GM19328 (cell line): ENCODE measurements around the gene RGS11.

ENCODE experiments used
- ATAC-seq: cut with Tn5 transposase; IDR thresholded peaks from one replicate; pipeline ENCODE4 v1.9.1; 2021; ENCODE audit warnings: mild to moderate bottlenecking, moderate library complexity; ENCODE audit not compliant: unreplicated experiment

Gene RGS11

DNA sequence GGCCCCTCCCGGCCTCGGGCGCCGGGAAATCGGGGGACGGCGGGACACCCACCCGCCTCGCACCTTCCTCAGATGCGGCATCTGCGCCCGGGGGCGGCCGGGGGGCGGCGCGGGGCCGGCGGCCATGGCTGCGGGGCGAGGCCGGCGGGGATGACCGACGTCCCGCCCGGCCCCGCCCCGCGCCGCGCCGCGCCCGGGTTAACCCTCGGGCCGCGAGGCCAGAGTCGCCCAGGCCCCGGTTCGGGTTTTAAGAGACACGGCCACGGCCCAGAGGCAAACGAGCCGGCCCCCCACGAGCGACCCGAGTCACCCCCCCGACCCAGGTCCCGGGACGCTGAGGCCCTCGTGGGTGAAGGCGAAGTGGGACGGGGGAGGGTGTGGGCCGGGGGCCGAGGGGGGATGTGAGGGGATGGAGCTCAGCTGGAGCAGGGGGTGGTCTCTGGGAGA, at the start of gene RGS11:
RGS11 (minus strand) TSS at position 159 of the 447 bp plus-strand sequence; CDS start at position 126, 33 bp downstream.
- no peak for ATAC-seq

DNA sequence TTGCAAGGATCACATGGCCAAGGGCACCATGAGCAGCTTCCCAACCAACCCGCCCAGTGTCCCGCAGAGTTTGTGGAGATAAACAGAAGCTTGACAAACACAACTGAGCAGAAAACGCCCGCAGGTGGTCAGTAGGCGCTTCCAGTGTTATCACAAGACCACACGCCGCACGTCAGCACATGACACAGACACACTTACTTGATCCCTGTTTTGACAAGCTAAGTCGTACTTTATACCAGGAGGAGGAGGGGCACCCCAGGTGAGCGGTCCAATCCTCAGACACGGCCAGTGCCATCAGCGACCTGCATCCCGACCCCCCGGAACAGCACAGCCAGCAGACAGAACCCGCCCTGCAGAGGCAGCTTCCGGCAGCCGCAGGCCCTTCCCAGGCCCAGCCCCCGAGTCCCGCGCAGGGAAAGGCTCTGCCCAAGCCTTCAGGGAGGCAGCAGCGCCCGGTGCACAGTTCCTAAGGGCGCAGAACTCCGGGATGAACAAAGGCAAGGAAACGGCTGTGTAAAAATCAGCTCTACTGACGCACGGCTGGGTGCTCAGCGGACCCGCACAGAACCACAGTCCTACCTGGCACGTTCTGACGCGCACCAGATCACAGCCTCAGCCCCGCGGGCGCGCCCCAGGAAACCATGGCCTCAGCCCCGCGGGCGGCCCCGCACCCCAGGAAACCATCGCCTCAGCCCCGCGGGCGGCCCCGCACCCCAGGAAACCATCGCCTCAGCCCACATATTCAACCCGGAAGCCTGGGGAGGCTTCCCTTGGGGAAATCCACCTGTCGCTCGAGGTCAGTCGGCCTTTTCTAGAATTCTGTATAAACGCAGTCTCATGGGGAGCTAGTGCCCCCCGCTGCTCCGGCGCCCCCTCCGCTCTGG, 48.9 kb upstream of the RGS11 start:
- peak; percentile 50 for ATAC-seq

DNA sequence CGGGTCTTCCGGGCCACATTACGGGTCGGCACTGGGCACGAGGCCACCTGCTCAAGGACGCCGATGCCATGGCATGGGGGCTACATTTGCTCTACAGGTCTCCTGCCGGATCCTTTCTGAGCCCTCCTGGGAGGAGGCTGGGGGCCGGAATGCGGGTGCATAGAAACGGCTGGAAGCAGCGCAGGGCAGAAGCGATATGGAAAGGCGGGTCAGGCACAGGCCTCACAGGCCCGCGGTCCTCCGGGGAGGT, 48.4 kb upstream of the RGS11 start:
- ATAC-seq: no peak

DNA sequence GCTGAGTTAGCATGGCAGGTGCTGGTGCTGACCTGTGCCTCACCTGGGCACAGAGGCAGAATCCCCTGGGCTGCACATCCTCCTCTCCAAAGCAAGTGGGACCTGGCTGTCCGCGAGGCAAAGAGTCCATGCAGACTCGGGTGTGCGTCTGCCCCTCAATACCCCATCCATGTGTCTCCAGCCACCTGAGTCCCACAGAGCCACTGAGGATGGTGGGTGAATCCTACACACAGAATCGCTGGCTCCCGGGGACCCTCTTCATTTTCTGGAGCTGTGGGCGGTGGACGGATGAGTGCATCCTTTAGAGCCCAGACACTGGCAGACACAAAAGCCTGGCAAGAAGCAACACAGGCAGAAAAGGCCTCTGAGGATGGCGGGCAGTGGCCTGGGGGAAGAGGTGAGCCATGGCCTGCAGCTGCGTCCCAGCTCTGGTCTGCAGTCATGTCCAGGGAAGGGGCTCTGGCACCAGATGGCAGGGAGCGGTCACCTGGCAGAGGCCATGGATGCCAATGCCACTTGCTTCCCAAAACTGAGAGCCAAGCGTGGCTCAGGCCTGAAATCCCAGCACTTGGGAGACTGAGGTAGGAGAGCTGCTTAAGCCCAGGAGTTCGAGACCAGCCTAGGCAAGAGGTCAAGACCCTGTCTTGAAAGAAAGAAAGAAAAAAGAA, 46.9 kb upstream of the RGS11 start:
- ATAC-seq: no peak

DNA sequence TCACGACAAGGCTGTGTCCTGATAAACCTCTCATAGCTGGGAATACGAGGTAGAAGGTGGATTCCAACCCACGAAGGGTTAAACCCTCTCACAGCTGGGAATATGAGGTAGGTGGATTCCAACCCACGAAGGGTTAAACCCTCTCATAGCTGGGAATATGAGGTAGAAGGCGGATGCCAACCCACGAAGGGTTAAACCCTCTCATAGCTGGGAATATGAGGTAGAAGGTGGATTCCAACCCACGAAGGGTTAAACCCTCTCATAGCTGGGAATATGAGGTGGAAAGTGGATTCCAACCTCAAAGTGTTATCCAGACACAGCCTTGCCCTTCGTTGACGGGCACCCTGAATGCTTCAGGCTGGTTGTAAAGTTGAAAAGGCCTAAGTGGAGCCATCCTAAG, 45.8 kb upstream of the RGS11 start:
- ATAC-seq: no peak

DNA sequence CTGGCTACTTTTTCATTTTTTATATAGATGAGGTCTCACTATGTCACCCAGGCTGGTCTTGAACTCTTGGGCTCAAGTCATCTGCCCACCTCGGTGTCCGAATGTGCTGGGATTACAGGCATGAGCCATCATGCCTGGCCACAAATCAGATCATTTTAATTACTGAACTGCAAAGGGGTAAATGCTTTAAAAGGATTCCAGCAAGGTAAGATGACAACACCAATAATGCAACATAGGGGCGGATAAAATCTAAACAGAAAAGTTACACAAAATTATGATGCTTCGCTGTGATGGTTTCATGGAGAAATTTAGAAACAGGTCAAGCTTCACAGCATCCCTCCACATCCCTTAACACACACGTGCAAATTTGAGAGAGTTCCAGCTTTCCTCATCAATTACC, 44.5 kb upstream of the RGS11 start:
- no peak for ATAC-seq

DNA sequence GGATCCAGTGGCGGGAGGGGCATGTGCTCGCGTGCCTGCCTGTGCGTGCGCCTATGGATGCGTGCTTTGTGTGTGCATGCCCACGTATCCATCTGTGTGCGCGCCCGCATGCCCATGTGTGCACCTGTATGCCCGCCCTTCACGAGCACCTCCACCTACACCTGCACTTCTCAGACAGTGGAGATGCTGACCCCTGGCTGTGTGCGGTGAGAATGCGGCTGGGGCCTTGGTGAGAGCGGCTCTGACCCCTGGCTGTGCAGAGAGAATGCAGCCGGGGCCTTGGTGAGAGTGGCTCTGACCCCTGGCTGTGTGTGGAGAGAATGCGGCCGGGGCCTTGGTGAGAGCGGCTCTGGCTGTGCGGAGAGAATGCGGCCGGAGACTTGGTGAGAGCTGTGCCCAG, 42.9 kb upstream of the RGS11 start:
- ATAC-seq: no peak

DNA sequence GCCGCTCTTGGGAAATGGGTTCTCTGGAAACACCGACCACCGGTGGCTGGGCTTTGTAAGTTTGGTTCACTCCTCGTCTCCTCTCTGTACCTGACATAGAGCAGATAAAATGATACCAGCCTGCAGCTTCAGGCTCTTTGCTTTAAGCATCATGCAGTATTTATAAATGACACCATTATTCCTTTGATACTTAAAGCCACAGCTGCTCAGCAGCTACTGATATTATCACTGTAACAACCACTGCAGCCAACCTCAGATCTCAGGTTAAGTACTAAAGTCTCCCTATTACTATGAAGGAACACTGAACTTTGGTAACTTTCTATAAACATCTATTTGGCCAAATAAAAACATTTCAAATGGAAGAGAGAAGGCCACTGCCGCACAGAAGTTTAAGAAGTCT, 41.8 kb upstream of the RGS11 start:
- no peak for ATAC-seq

DNA sequence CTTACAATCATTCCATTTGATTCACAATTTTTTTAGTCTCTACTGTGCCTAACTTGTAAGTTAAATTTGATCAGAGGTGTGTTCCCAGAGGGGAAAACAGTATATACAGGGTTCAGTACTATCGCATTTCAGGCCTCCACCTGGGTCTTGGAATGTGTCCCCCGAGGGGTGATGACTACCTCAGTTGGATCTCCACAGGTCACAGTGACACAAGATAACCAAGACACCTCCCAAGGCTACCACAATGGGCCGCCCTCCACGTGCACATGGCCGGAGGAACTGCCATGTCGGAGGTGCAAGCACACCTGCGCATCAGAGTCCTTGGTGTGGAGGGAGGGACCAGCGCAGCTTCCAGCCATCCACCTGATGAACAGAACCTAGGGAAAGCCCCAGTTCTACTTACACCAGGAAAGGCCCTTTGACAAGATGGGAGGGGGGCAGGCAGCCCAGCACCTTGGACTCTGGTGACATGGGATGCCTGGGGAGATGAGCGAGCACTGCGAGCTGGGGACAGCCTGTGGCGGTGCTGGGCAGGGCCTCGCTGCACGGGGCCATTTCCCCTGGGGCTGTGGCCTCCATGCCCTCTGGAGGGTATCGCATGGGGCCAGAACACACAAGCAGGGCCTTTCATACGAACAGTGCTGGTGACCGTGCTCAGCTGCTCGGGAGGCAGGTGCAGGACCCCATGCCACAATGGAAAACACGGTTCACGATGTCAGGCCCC, 41.2 kb upstream of the RGS11 start:
- no peak for ATAC-seq

DNA sequence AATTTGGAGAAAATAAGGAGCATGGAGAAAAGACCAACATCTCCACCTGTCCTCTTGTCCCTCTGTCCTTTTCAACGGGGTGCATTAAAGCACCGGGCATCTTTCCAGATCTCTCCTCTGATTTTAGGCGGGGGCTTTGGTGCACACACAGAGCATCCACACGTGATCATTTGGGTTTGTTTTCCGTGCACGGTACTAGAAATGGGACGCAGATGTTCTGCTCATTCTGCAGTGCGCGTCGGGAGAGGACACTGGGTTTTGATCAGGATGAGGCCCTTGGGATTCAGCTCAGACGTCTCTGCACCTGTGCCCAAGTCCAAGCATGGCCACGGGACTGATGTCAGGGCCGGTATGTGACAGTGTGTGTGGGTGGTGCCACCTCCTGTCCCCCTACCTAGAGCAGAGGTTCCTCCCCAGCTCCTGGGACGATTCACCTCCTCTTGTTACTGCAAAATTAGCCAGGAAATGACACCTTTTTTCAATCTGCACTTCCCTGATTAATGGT, 39.1 kb upstream of the RGS11 start:
- no peak for ATAC-seq

DNA sequence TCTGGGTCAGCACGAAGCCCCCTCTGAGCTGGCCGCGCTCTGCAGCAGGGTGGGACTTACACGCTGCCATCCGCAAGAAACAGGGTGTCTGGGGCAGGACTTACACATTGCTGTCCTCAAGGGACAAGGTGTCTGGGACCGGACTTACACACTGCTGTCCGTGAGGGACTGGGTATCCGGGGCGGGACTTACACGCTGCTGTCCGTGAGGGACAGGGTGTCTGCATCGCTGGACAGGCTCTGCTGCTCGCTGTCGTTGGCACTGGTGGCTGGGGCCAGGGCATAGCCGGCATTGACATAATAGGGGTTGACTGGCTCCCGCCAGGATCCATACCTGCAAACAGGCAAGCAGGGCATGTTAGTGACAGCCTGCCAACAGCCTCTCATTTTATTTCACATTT, 38.6 kb upstream of the RGS11 start:
- ATAC-seq: no peak

DNA sequence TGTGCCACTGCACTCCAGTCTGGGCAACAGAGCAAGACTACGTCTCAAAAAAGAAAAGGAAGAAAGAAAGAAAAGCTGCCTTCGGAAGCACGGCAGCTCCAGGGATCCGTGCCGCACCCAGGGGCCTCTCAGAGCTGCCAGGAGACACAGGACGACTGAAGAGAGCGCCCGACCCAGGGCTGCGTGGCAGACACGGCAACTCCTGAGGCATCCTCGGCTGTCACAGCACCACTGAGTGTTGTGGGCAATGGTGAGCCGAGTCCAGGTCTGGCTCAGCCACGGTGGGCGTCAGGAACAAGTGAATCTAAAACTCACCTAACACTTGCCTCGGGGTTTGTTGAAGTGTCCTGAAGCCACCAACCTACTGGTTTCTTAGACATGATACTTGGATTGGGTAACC, 36.0 kb upstream of the RGS11 start:
- no peak for ATAC-seq

DNA sequence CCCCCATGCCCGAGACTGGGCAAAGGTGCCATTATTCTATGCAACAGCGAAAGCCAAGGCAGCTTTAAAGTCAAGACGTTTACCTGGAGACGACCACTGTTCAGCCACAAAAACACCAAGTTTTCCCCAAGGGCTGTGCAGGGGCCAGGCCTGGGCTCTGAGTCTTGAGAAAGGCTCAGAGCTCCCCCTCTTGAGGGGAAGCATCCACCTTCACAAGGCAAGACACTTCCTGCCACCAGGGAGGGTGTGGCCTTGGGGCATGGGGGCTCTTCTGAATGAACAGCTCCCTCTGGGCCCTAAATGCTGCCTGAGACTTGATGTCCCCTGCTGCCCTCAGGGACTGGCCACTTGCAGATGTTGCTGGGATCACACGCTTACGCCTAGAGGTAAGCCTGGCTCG, 33.7 kb upstream of the RGS11 start:
- ATAC-seq: no peak

DNA sequence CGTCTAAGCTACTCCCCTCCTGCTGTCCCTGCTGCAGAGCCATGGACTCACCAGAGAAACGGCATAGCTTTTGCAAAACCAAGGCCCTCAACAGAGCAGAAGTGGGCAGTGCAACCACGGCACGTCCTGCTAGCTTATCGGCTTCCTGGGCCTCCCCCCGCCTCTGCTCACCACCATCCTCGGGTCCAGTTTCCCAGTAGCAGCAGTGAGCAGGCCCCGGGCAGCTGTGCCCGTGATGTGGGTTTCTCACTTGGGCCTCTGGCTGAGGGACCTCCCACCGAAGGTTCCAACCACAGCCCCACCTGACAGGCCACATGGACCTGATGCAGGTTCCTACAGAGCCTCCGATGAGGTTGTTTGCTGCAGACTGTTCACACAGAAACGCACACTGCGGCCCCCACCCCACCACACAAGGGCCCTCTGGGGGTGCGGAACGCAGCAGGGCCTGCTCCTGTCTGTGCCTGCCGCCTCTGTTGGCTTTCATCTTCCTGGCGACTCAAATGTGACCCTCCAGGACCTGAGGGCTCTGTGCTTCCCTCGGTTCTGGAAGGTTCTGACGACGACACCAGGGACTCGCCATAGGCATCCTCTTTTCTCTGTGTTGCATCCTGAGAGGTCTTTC, 32.1 kb upstream of the RGS11 start:
- ATAC-seq: no peak

DNA sequence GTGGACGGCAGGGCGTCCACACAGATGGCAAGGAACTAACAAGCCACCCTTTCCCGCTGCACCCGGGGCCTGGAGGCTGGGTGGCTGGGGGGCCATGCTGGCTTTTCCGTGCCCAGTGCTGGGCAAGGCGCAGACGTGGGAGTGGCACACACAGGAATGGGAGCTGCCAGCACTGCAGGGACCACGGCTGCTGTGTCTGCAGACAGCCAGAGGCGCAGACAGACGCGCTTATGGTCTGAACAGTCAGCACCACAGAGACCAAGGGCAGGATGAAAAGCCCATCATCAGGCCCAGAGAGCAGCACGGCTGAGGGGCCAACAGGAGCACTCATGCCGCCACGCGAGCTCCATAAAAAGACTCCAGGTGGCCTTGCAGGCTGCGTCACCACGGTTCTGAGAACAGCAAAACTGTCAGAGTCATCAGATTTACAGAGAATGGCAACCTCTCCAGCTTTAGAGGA, 31.2 kb upstream of the RGS11 start:
- ATAC-seq: no peak

DNA sequence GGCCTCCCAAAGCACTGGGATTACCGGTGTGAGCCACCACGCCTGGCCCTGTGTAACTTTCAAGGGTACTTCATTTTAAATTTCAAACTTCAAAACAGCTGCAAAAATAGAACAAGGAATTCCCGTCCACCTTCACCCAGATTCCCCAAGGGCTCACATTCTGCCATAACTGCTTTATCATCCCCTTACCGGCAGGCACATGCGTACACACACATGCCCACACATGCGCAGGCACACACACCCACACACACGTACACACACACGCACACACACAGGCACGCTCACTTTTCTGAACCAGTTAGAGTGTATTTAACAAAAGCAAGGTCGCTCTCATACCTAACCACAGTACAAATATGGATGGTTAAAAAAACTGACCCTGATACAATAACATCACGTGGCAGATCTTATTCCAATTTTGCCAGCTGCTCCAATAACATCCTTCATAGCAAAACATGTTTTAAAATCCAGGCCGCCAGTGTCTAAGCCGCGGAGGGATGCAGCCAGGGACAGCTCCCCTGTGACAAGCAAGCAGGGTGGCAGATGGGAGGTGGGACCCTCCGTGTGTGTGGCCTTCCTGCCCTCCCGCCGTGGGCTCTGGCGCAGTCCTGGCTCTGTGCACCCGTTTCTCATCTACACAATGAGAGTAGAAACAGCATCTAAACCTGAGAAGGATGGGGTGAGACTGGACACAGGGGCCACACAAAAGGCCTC, 30.3 kb upstream of the RGS11 start:
- ATAC-seq: no peak

DNA sequence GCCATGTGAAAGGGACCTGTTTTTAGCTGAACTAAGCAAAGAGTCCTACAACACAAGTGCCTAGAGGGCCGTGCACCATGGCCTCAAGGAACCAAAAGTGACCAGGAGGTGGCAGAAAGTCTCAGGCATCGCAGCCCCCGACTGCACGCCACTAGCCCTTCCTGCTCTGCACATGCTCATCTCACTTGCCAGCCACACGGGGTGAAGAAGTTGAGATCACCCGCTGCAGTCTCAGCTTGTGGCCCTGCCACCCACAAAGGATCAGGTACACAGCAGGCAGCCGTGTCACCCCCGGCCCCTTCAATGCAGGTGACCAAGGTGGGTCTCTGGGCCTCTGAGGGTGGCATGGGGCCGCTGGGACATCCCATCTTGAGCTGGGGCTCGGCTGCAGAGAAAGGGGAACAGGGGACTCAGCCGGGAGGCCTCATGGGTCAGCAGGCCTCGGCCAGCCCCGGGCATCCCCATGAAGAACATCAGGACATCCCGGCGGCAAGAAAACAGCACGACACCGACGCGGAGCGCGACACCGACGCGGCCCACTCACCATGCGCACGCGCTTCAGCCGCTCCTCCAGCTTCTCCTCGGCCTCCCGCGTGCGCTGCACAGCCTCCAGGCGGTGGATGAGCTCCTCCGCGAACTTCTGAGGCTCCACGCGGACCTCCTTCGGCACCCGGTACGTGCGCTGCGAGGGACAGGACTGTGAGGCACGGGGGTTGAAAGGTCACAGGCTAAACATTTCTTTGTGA, 28.2 kb upstream of the RGS11 start:
- ATAC-seq: no peak

DNA sequence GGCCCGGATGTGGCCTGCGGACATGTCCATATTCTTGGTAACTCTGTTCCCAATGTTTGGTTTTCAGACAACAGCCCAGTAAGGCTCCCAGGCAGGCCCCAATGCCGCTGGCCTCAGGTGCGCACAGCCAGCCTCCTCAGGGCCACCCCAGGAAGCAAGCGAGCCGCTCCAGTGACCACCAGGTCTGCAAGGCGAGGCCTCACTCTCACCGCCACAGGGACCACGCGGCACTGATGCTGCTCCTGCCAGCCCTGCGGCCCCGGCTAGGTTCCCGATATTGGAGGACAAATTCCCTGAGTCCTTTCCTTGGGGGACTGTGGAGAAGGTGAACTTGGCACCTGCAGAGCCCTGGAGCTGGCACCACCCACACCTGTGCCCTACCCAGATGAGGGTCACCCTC, 26.2 kb upstream of the RGS11 start:
- ATAC-seq: no peak

DNA sequence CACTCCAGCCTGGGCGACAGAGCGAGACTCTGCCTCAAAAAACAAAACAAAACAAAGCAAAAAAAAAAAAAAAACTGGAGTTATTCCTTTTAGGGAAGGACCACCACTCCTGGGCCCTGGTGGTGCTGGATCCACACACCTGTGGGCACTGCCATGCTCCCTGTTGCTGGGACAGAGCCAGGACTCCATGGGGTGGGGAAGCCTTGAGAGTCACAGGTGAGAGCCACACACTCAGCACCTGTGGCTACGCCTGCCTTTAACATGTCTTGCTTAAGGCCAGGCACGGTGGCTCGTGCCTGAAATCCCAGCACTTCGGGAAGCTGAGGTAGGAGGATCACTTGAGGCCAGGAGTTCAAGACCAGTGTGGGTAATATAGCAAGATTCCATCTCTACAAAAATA, 25.5 kb upstream of the RGS11 start:
- no peak for ATAC-seq

DNA sequence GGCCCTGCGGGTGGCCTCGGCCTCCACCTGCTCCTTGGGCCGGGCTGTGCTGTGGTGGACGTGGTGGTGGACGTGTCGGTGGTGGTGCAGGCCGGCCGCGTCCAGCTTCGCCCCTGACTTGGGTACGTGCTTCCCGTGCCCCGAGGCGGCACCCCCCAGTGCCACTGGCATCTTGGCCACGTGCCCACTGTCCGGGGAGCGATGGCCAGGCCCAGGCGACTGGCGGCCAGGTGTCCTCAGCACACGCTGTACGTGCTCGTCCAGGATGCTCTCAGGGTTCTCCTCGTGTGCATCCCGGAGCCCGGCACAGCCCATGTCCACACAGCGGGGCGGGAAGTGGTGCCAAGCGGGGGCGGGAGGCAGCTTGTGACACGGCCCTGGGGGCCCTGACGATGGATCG, 22.1 kb upstream of the RGS11 start:
- no peak for ATAC-seq
